ENCODE measurements around the gene GXYLT2.

The GXYLT2 gene

GRCh38 chr3:72887705-72888545 lies at the start of gene GXYLT2:
Gene GXYLT2, plus strand, starts transcription at chr3:72888046. Its CDS starts 188 bp downstream, at chr3:72888234.
- peaks cover 11% of the 10 kb centered on the region for H3K4me1 Mint-ChIP-seq (ENCODE audit: low read depth)
- DNase-seq (ENCODE audit: low spot score): peak; percentile 16
- H3K4me3 Mint-ChIP-seq: peak within 1 kb of the TSS; percentile 89
- peaks cover 4% of the 10 kb centered on the region for H3K9me3 Mint-ChIP-seq
- H3K27ac Mint-ChIP-seq: no peak within 1 kb of the TSS
- no peaks in the 10 kb centered on the region for H3K36me3 Mint-ChIP-seq (ENCODE audit: low read depth)
- peaks cover 79% of the 10 kb centered on the region for H3K27me3 Mint-ChIP-seq (ENCODE audit: low read depth)

GRCh38 chr3:72839057-72839456 lies 48.8 kb upstream of the GXYLT2 start:
- Mint-ChIP-seq H3K4me1 (ENCODE audit: low read depth) (peaks cover 3% of the 10 kb centered on the region), H3K4me3 (no peak overlapping the region), H3K27me3 (ENCODE audit: low read depth) (no peaks in the 10 kb centered on the region), H3K36me3 (ENCODE audit: low read depth) (peaks cover 42% of the 10 kb centered on the region), H3K9me3 (no peaks in the 10 kb centered on the region), H3K27ac (no peak overlapping the region)
- no peak for DNase-seq (ENCODE audit: low spot score)

GRCh38 chr3:72844436-72844993 lies 43.3 kb upstream of the GXYLT2 start:
- H3K4me3 Mint-ChIP-seq: no peak overlapping the region

GRCh38 chr3:72846166-72846565 lies 41.7 kb upstream of the GXYLT2 start:
- Mint-ChIP-seq H3K9me3 (no peaks in the 10 kb centered on the region), H3K27me3 (ENCODE audit: low read depth) (no peaks in the 10 kb centered on the region), H3K4me3 (no peak overlapping the region), H3K36me3 (ENCODE audit: low read depth) (peaks cover 22% of the 10 kb centered on the region), H3K4me1 (ENCODE audit: low read depth) (peaks cover 40% of the 10 kb centered on the region), H3K27ac (no peak overlapping the region)
- no peak for DNase-seq (ENCODE audit: low spot score)

More at GRCh38 chr3:72844436-72844993, 43.3 kb upstream of the GXYLT2 start:
- no peaks in the 10 kb centered on the region for H3K27me3 Mint-ChIP-seq (ENCODE audit: low read depth)
- H3K27ac Mint-ChIP-seq: peak overlapping the region; percentile 2
- DNase-seq (ENCODE audit: low spot score): peak; percentile 59
- H3K4me1 Mint-ChIP-seq (ENCODE audit: low read depth): peaks cover 36% of the 10 kb centered on the region
- no peaks in the 10 kb centered on the region for H3K9me3 Mint-ChIP-seq
- H3K36me3 Mint-ChIP-seq (ENCODE audit: low read depth): peaks cover 28% of the 10 kb centered on the region

GRCh38 chr3:72847282-72847681 lies 40.6 kb upstream of the GXYLT2 start:
- no peaks in the 10 kb centered on the region for H3K9me3 Mint-ChIP-seq
- peak overlapping the region; percentile 68 for H3K27ac Mint-ChIP-seq
- H3K27me3 Mint-ChIP-seq (ENCODE audit: low read depth): peaks cover 3% of the 10 kb centered on the region
- no peak for DNase-seq (ENCODE audit: low spot score)
- H3K36me3 Mint-ChIP-seq (ENCODE audit: low read depth): peaks cover 14% of the 10 kb centered on the region
- H3K4me1 Mint-ChIP-seq (ENCODE audit: low read depth): peaks cover 42% of the 10 kb centered on the region
- peak overlapping the region; percentile 96 for H3K4me3 Mint-ChIP-seq

GRCh38 chr3:72847751-72848702 lies 39.8 kb upstream of the GXYLT2 start, which contains the start of gene SHQ1:
Gene SHQ1, minus strand, starts transcription at chr3:72848445. Its CDS starts 105 bp downstream, at chr3:72848340.
- H3K27me3 Mint-ChIP-seq (ENCODE audit: low read depth): peaks cover 3% of the 10 kb centered on the region
- H3K36me3 Mint-ChIP-seq (ENCODE audit: low read depth): peaks cover 13% of the 10 kb centered on the region
- peak within 1 kb of the TSS; percentile 96 for H3K4me3 Mint-ChIP-seq
- peaks cover 42% of the 10 kb centered on the region for H3K4me1 Mint-ChIP-seq (ENCODE audit: low read depth)
- peak; percentile 94 for DNase-seq (ENCODE audit: low spot score)
- no peaks in the 10 kb centered on the region for H3K9me3 Mint-ChIP-seq
- H3K27ac Mint-ChIP-seq: peak within 1 kb of the TSS; percentile 79

GRCh38 chr3:72848703-72849081 lies 39.2 kb upstream of the GXYLT2 start:
- Mint-ChIP-seq H3K27ac (peak overlapping the region; percentile 67), H3K27me3 (ENCODE audit: low read depth) (peaks cover 3% of the 10 kb centered on the region), H3K9me3 (no peaks in the 10 kb centered on the region), H3K4me1 (ENCODE audit: low read depth) (peaks cover 42% of the 10 kb centered on the region), H3K36me3 (ENCODE audit: low read depth) (peaks cover 9% of the 10 kb centered on the region), H3K4me3 (peak overlapping the region; percentile 96)
- no peak for DNase-seq (ENCODE audit: low spot score)

- Mint-ChIP-seq H3K9me3 (no peaks in the 10 kb centered on the region), H3K27ac (no peak overlapping the region), H3K27me3 (ENCODE audit: low read depth) (peaks cover 15% of the 10 kb centered on the region), H3K4me1 (ENCODE audit: low read depth) (peaks cover 3% of the 10 kb centered on the region), H3K36me3 (ENCODE audit: low read depth) (no peaks in the 10 kb centered on the region), H3K4me3 (no peak overlapping the region)
- DNase-seq (ENCODE audit: low spot score): no peak
These were observed 32.8 kb upstream of the GXYLT2 start for GRCh38 chr3:72855001-72855400.

- no peak overlapping the region for H3K27ac Mint-ChIP-seq
- H3K4me1 Mint-ChIP-seq (ENCODE audit: low read depth): no peaks in the 10 kb centered on the region
- H3K4me3 Mint-ChIP-seq: no peak overlapping the region
- peaks cover 10% of the 10 kb centered on the region for H3K27me3 Mint-ChIP-seq (ENCODE audit: low read depth)
- no peaks in the 10 kb centered on the region for H3K9me3 Mint-ChIP-seq
- H3K36me3 Mint-ChIP-seq (ENCODE audit: low read depth): no peaks in the 10 kb centered on the region
- DNase-seq (ENCODE audit: low spot score): no peak
These were observed 27.8 kb upstream of the GXYLT2 start for GRCh38 chr3:72860053-72860452.

- H3K4me3 Mint-ChIP-seq: no peak overlapping the region
- no peak overlapping the region for H3K27ac Mint-ChIP-seq
- H3K4me1 Mint-ChIP-seq (ENCODE audit: low read depth): no peaks in the 10 kb centered on the region
- no peaks in the 10 kb centered on the region for H3K9me3 Mint-ChIP-seq
- H3K27me3 Mint-ChIP-seq (ENCODE audit: low read depth): peaks cover 5% of the 10 kb centered on the region
- H3K36me3 Mint-ChIP-seq (ENCODE audit: low read depth): no peaks in the 10 kb centered on the region
- no peak for DNase-seq (ENCODE audit: low spot score)
These were observed 27.0 kb upstream of the GXYLT2 start for GRCh38 chr3:72860846-72861245.

- DNase-seq (ENCODE audit: low spot score): no peak
- no peaks in the 10 kb centered on the region for H3K9me3 Mint-ChIP-seq
- H3K27me3 Mint-ChIP-seq (ENCODE audit: low read depth): peaks cover 10% of the 10 kb centered on the region
- H3K36me3 Mint-ChIP-seq (ENCODE audit: low read depth): no peaks in the 10 kb centered on the region
- H3K27ac Mint-ChIP-seq: no peak overlapping the region
- H3K4me1 Mint-ChIP-seq (ENCODE audit: low read depth): no peaks in the 10 kb centered on the region
- no peak overlapping the region for H3K4me3 Mint-ChIP-seq
These were observed 25.3 kb upstream of the GXYLT2 start for GRCh38 chr3:72862314-72863090.

- no peak overlapping the region for H3K4me3 Mint-ChIP-seq
- no peaks in the 10 kb centered on the region for H3K9me3 Mint-ChIP-seq
- no peak overlapping the region for H3K27ac Mint-ChIP-seq
- no peak for DNase-seq (ENCODE audit: low spot score)
- peaks cover 12% of the 10 kb centered on the region for H3K27me3 Mint-ChIP-seq (ENCODE audit: low read depth)
- H3K4me1 Mint-ChIP-seq (ENCODE audit: low read depth): no peaks in the 10 kb centered on the region
- H3K36me3 Mint-ChIP-seq (ENCODE audit: low read depth): no peaks in the 10 kb centered on the region
These were observed 15.7 kb upstream of the GXYLT2 start for GRCh38 chr3:72872183-72872582.

GRCh38 chr3:72887343-72887704 lies 522 bp upstream of the GXYLT2 start:
- peaks cover 11% of the 10 kb centered on the region for H3K4me1 Mint-ChIP-seq (ENCODE audit: low read depth)
- H3K27ac Mint-ChIP-seq: no peak overlapping the region
- peaks cover 4% of the 10 kb centered on the region for H3K9me3 Mint-ChIP-seq
- H3K27me3 Mint-ChIP-seq (ENCODE audit: low read depth): peaks cover 73% of the 10 kb centered on the region
- no peak for DNase-seq (ENCODE audit: low spot score)
- H3K4me3 Mint-ChIP-seq: peak overlapping the region; percentile 89
- no peaks in the 10 kb centered on the region for H3K36me3 Mint-ChIP-seq (ENCODE audit: low read depth)
